K562 (cell line): ENCODE data around the gene TRPV6. TPM values are rescaled to one million over a fixed set of nuclear protein-coding genes. Genes with fewer than 3 reads are reported as not detected.

Experiments used
- CC2D1A ChIP-seq: fragments of 450-650 bp; IDR thresholded peaks from 2 replicates; pipeline ENCODE4 v1.6.1; 2017; ENCODE audit warnings: mild to moderate bottlenecking
- GABPB2 ChIP-seq: fragments of 250-450 bp; sonication (Bioruptor Pico); conservative IDR thresholded peaks from 2 replicates; pipeline ENCODE4 v1.5.1; 2021; ENCODE audit warnings: mild to moderate bottlenecking
- MTA1 ChIP-seq: fragments of 450-650 bp; IDR thresholded peaks from 2 replicates; pipeline ENCODE4 v1.6.1; 2017; ENCODE audit warnings: borderline replicate concordance
- SIN3A ChIP-seq, 2 experiments: fragments of 150-350 bp in 1 of 2; IDR thresholded peaks; 2 replicates each; pipeline ENCODE4 v1.6.1; 2011 to 2016; ENCODE audit warnings: borderline replicate concordance in 2 of 2, low read depth in 2 of 2, low read length in 2 of 2, mild to moderate bottlenecking in 2 of 2, moderate library complexity in 2 of 2; ENCODE audit not compliant: control insufficient read depth in 1 of 2
- polyA plus RNA-seq, 8 experiments: library from polyadenylated mRNA; depleted of rRNA in 4 of 8; stranded (reverse) in 5 of 8; unstranded in 3 of 8; fragments of >200 nt; fragmentation: Nextera tagmentation in 2 of 8; fragmentation: Illumina TruSeq in 1 of 8; extraction: Ambion mirVana in 2 of 8; extraction: Trizol in 1 of 8; gene quantifications; 2 replicates each; pipeline versions ENCODE4 v1.2.1 to v1.2.3, GENCODE V29; 2011 to 2014; ENCODE audit warnings: inconsistent platforms in 1 of 8, missing spikeins in 1 of 8
- total RNA-seq, 7 experiments: library from RNA; depleted of rRNA in 6 of 7; stranded (reverse); fragments of >200 nt in 6 of 7; fragmentation: Illumina TruSeq in 2 of 7; extraction: Trizol in 2 of 7; gene quantifications; 2 replicates each; pipeline versions ENCODE4 v1.2.1 to v1.2.3, GENCODE V29; 2011 to 2021; ENCODE audit warnings: low replicate concordance in 1 of 7
- TF ChIP-seq, protein P1 (sequence below): fragments of 450-650 bp; IDR thresholded peaks from 2 replicates; pipeline ENCODE4 v1.6.1; 2016; ENCODE audit warnings: low read depth
- TF ChIP-seq, protein P2 (sequence below): sonication (generic); formaldehyde crosslinking; IDR thresholded peaks from 2 replicates; pipeline ENCODE4 v1.8.1; 2022; ENCODE audit warnings: missing genetic modification reagents

TRPV6 gene
- total and polyA plus RNA-seq, 9 of the 15 experiments (the other 6 are each of a cell fraction or from before 2014, with no cell fraction given): 0.04 to 0.36 (median 0.11) TPM

DNA sequence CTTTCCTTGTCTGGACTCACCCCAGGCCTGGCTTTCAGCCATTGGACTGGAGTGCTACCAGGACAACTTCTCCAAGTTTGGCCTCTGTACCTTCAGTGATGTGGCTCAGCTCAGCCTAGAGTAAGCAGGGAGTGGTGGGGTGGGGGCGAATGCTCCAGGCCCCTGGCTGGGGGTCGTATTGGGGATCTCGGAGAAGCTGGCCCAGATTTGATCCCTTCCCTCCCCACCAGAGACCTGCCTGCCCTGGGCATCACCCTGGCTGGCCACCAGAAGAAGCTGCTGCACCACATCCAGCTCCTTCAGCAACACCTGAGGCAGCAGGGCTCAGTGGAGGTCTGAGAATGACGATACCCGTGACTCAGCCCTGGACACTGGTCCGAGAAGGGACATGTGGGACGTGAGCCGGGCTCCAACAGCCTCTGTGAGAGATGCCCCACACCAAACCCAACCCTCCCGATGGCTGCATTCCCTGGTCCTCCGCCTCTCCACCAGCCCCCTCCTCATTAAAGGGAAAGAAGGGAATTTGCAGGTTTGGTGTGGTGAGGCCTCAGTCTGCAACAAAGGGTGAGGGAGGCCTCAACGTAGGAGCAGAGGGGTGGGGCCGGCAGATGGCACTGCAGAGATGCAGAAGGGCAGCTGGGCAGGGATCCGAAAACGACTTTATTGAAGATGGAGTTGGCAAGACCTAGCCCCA lies 14.8 kb downstream of the TRPV6 start (continued):
- TF ChIP-seq SIN3A (IDR thresholded peaks at IDR 0.05; ENCODE audit: borderline replicate concordance in 2 of 2, control insufficient read depth in 1 of 2, low read depth in 2 of 2, low read length in 2 of 2) (no peak), MTA1 (no peak), GABPB2 (CRISPR knock-in tag) (no peak), CC2D1A (no peak)
- TF ChIP-seq, protein P1, sequence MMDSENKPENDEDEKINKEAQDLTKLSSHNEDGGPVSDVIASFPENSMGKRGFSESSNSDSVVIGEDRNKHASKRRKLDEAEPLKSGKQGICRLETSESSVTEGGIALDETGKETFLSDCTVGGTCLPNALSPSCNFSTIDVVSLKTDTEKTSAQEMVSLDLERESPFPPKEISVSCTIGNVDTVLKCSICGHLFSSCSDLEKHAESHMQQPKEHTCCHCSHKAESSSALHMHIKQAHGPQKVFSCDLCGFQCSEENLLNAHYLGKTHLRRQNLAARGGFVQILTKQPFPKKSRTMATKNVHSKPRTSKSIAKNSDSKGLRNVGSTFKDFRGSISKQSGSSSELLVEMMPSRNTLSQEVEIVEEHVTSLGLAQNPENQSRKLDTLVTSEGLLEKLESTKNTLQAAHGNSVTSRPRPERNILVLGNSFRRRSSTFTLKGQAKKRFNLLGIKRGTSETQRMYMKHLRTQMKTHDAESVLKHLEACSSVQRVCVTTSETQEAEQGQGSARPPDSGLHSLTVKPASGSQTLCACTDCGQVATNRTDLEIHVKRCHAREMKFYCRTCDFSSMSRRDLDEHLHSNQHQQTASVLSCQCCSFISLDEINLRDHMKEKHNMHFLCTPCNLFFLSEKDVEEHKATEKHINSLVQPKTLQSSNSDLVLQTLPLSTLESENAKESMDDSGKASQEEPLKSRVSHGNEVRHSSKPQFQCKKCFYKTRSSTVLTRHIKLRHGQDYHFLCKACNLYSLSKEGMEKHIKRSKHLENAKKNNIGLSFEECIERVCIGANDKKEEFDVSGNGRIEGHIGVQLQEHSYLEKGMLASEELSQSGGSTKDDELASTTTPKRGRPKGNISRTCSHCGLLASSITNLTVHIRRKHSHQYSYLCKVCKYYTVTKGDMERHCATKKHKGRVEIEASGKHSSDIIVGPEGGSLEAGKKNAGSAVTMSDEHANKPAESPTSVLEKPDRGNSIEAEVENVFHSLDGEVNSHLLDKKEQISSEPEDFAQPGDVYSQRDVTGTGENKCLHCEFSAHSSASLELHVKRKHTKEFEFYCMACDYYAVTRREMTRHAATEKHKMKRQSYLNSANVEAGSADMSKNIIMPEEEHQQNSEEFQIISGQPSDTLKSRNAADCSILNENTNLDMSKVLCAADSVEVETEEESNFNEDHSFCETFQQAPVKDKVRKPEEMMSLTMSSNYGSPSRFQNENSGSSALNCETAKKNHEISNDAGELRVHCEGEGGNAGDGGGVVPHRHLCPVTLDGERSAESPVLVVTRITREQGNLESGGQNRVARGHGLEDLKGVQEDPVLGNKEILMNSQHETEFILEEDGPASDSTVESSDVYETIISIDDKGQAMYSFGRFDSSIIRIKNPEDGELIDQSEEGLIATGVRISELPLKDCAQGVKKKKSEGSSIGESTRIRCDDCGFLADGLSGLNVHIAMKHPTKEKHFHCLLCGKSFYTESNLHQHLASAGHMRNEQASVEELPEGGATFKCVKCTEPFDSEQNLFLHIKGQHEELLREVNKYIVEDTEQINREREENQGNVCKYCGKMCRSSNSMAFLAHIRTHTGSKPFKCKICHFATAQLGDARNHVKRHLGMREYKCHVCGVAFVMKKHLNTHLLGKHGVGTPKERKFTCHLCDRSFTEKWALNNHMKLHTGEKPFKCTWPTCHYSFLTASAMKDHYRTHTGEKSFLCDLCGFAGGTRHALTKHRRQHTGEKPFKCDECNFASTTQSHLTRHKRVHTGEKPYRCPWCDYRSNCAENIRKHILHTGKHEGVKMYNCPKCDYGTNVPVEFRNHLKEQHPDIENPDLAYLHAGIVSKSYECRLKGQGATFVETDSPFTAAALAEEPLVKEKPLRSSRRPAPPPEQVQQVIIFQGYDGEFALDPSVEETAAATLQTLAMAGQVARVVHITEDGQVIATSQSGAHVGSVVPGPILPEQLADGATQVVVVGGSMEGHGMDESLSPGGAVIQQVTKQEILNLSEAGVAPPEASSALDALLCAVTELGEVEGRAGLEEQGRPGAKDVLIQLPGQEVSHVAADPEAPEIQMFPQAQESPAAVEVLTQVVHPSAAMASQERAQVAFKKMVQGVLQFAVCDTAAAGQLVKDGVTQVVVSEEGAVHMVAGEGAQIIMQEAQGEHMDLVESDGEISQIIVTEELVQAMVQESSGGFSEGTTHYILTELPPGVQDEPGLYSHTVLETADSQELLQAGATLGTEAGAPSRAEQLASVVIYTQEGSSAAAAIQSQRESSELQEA: no peak
- TF ChIP-seq, protein P2, sequence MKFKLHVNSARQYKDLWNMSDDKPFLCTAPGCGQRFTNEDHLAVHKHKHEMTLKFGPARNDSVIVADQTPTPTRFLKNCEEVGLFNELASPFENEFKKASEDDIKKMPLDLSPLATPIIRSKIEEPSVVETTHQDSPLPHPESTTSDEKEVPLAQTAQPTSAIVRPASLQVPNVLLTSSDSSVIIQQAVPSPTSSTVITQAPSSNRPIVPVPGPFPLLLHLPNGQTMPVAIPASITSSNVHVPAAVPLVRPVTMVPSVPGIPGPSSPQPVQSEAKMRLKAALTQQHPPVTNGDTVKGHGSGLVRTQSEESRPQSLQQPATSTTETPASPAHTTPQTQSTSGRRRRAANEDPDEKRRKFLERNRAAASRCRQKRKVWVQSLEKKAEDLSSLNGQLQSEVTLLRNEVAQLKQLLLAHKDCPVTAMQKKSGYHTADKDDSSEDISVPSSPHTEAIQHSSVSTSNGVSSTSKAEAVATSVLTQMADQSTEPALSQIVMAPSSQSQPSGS: no peak
- TF ChIP-seq, all 486 proteins: peak for 0
